ENCODE results near the gene KLF8.
"Not testable (repeated sequence)": the region's sequence is repeated elsewhere in the genome, so short reads cannot be mapped to it uniquely, and the experiment has no call there.

Gene KLF8
- long read RNA-seq = 0 reads

- Histone ChIP-seq H3K27me3 (ENCODE audit: insufficient read depth, poor library complexity, severe bottlenecking) (peaks cover 2% of the 10 kb centered on the region), H3K4me3 (replicated peaks; ENCODE audit: insufficient read depth, low read length) (no peak within 1 kb of the TSS), H3K27ac (replicated peaks) (no peak within 1 kb of the TSS)
- DNase-seq (ENCODE audit: low read depth in 1 of 2, low spot score in 1 of 2) = peak in 1 of 2 experiments; percentile 2
- TF ChIP-seq REST (IDR thresholded peaks at IDR 0.05; ENCODE audit: insufficient replicate concordance, low read depth) (no peak), CTCF (IDR thresholded peaks at IDR 0.05; ENCODE audit: insufficient read depth, low read length) (no peak), SPI1 (IDR thresholded peaks at IDR 0.05; ENCODE audit: borderline replicate concordance, low read depth) (no peak), POLR2AphosphoS5 (IDR thresholded peaks at IDR 0.05; ENCODE audit: low read depth) (no peak), GABPA (IDR thresholded peaks at IDR 0.05; ENCODE audit: low read depth) (no peak)
Measured at GRCh38 chrX:56232221-56233082, at the start of gene KLF8. KLF8 (plus strand) TSS chrX:56232356; CDS start chrX:56233335, 979 bp downstream.

GRCh38 chrX:56206945-56207344, 25.2 kb upstream of the KLF8 start:
- not testable (repeated sequence) for H3K27me3 ChIP-seq (ENCODE audit: insufficient read depth, poor library complexity, severe bottlenecking); DNase-seq (ENCODE audit: low read depth in 1 of 2, low spot score in 1 of 2); H3K4me3 ChIP-seq (replicated peaks; ENCODE audit: insufficient read depth, low read length); H3K27ac ChIP-seq (replicated peaks)

- no peak for TF ChIP-seq CTCF (IDR thresholded peaks at IDR 0.05; ENCODE audit: insufficient read depth, low read length)
- H3K27me3 ChIP-seq (ENCODE audit: insufficient read depth, poor library complexity, severe bottlenecking) = no peaks in the 10 kb centered on the region
- H3K4me3 ChIP-seq (replicated peaks; ENCODE audit: insufficient read depth, low read length) = no peak overlapping the region
- H3K27ac ChIP-seq (replicated peaks) = no peak overlapping the region
- DNase-seq (ENCODE audit: low read depth in 1 of 2, low spot score in 1 of 2) = no peak
Measured at GRCh38 chrX:56211701-56212100, 20.5 kb upstream of the KLF8 start.

- no peak for DNase-seq (ENCODE audit: low read depth in 1 of 2, low spot score in 1 of 2)
- Histone ChIP-seq H3K27me3 (ENCODE audit: insufficient read depth, poor library complexity, severe bottlenecking) (no peaks in the 10 kb centered on the region), H3K4me3 (replicated peaks; ENCODE audit: insufficient read depth, low read length) (no peak overlapping the region), H3K27ac (replicated peaks) (no peak overlapping the region)
- TF ChIP-seq POLR2AphosphoS5 (IDR thresholded peaks at IDR 0.05; ENCODE audit: low read depth) (no peak), CTCF (IDR thresholded peaks at IDR 0.05; ENCODE audit: insufficient read depth, low read length) (no peak), SPI1 (IDR thresholded peaks at IDR 0.05; ENCODE audit: borderline replicate concordance, low read depth) (no peak), GABPA (IDR thresholded peaks at IDR 0.05; ENCODE audit: low read depth) (no peak), REST (IDR thresholded peaks at IDR 0.05; ENCODE audit: insufficient replicate concordance, low read depth) (no peak)
Measured at GRCh38 chrX:56216332-56216731, 15.8 kb upstream of the KLF8 start.

All from HL-60 (cell line).